Activated naive CD4-positive, alpha-beta T cell treated with anti-CD3 and anti-CD28 coated beads for 36 hours (primary cell): ENCODE measurements around the gene THSD4. TPM values are rescaled to one million over a fixed set of nuclear protein-coding genes. Genes with fewer than 3 reads are reported as not detected.

Experiments used
- CTCF ChIA-PET: fragments of 350-600 bp; sonication (Branson Sonifier 250); formaldehyde crosslinking; loops from one replicate; lab custom pipeline; 2021; ENCODE audit warnings: antibody characterized with exemption; lab: Charles Lee
- DNase-seq: peaks from one replicate; pipeline ENCODE4 v3.0.0-alpha.2; 2020
- H3K27ac Mint-ChIP-seq: one replicate; pipeline ENCODE4 v1.8.0; 2021; ENCODE audit warnings: mild to moderate bottlenecking, mixed read lengths
- H3K27me3 Mint-ChIP-seq: one replicate; pipeline ENCODE4 v1.8.0; 2021; ENCODE audit warnings: low read depth, mixed read lengths
- H3K36me3 Mint-ChIP-seq: one replicate; pipeline ENCODE4 v1.8.0; 2021; ENCODE audit warnings: low read depth, mixed read lengths
- H3K4me1 Mint-ChIP-seq: one replicate; pipeline ENCODE4 v1.8.0; 2021; ENCODE audit warnings: low read depth, mixed read lengths
- H3K4me3 Mint-ChIP-seq: one replicate; pipeline ENCODE4 v1.8.0; 2021; ENCODE audit warnings: mild to moderate bottlenecking, moderate library complexity, mixed read lengths
- H3K9me3 Mint-ChIP-seq: one replicate; pipeline ENCODE4 v1.8.0; 2021; ENCODE audit warnings: mixed read lengths
- intact Hi-C: fragments of 100-400 bp; cut with micrococcal nuclease; formaldehyde crosslinking; loops from one replicate; pipeline ENCODE4 v1.15.1; 2023
- total RNA-seq, 2 experiments: library from RNA; stranded (reverse); gene quantifications; one replicate each; pipeline ENCODE4 v1.2.3, GENCODE V29; 2021

THSD4 gene
- total RNA-seq, 2 experiments from 2014 or later = not detected

DNA sequence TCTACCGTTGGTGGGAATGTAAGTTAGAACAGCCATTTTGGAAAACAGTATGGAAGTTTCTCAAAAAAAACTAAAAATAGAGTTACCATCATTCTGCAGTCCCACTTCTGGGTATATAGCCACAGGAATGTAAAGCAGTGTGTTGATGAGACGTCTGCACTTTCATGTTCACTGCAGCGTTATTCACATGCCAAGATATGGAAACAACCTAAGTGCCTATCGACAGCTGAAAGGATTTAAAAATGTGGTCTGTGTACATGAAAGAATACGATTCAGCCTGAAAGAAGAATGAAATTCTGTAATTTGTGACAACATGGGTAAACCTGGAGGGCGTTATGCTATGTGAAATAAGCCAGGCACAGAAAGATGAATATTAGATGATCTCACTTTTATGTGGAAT, 157.7 kb downstream of the THSD4 start:
- CTCF ChIA-PET = no interaction called here
- no peak for DNase-seq
- Mint-ChIP-seq H3K27me3 (peaks cover 9% of the 10 kb centered on the region), H3K4me3 (no peak overlapping the region), H3K27ac (no peak overlapping the region), H3K9me3 (peaks cover 8% of the 10 kb centered on the region), H3K36me3 (peaks cover 1% of the 10 kb centered on the region), H3K4me1 (no peaks in the 10 kb centered on the region)
- intact Hi-C loops = no loop called here

DNA sequence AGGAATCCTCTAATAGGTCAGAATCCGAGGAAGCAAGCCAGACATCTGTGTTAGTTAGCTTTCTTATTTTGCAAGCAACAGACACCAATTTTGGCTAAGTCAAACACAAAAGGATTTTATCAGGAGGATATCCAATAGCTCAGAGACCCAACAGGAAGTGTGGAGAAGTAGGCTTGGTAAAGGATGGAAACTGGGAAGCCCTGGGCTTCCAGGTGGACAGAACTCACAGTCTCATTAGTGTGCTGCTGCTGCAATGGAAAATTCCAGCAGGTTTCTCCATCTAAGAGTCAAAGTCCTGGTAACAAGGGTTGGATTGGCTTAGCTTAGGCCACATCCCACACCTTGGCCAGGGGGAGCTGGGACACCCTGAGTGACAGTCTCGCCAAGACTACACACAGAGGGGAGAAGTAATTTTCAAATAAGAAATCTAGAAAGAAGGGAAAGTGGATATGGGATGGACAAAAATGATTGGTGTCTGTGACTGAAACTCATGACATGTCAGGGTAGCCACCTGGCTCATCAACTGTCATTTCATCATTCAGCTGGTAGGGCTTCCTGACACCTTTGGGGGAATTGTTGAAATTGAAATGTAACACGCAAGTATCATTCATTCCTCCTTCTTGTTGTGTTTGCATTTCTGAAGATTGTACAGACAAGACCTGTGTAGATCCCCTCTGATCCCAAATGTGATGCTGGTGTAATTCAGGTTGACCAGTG, 158.6 kb downstream of the THSD4 start:
- CTCF ChIA-PET = no interaction called here
- H3K36me3 Mint-ChIP-seq = peaks cover 1% of the 10 kb centered on the region
- H3K27me3 Mint-ChIP-seq = peaks cover 6% of the 10 kb centered on the region
- H3K9me3 Mint-ChIP-seq = peaks cover 5% of the 10 kb centered on the region
- no peak overlapping the region for H3K27ac Mint-ChIP-seq
- H3K4me3 Mint-ChIP-seq = no peak overlapping the region
- no peaks in the 10 kb centered on the region for H3K4me1 Mint-ChIP-seq
- intact Hi-C loops = no loop called here
- DNase-seq = no peak

DNA sequence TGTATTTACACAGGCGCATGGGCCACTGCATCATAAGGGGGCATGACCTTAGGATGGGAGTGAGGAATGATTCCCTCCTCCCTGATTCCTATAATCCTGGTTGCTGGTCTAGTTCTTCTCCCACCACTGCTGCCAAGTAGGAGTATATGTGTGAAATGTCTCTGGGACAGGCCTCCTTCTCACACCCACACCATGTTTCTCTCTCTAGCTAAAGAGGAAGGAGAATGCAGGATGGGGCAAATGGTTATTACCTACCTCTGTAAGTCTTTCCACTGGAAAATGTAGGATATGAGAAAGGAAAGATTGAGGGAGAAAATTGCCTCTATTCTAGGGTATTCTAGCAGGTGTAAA, 159.2 kb downstream of the THSD4 start:
- H3K9me3 Mint-ChIP-seq = peaks cover 5% of the 10 kb centered on the region
- intact Hi-C loops = no loop called here
- H3K4me3 Mint-ChIP-seq = no peak overlapping the region
- peaks cover 6% of the 10 kb centered on the region for H3K27me3 Mint-ChIP-seq
- no peaks in the 10 kb centered on the region for H3K4me1 Mint-ChIP-seq
- CTCF ChIA-PET = no interaction called here
- H3K36me3 Mint-ChIP-seq = peaks cover 1% of the 10 kb centered on the region
- H3K27ac Mint-ChIP-seq = no peak overlapping the region
- no peak for DNase-seq

DNA sequence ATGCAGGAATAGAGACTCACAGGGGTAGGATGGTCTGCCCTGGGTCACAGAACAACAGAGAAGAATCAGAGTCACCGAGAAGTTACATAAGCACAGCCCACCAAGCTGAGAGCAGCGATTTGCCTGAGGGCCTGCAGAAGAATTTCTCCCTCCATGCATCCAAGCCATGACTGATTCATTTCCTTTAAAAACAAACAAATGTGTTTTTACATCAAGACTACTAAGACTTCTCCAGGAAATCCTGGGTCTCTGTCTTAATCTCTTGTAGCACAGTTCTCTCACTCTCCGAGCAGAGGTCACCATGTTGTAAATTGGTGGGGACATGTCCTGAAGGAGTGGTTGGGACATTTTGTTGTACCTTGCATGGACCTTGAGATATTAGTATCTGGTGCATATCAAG, 159.8 kb downstream of the THSD4 start:
- no peak for DNase-seq
- CTCF ChIA-PET = no interaction called here
- Mint-ChIP-seq H3K27me3 (peaks cover 3% of the 10 kb centered on the region), H3K36me3 (peaks cover 1% of the 10 kb centered on the region), H3K9me3 (peaks cover under 1% of the 10 kb centered on the region), H3K4me3 (no peak overlapping the region), H3K4me1 (no peaks in the 10 kb centered on the region), H3K27ac (no peak overlapping the region)
- intact Hi-C loops = no loop called here

DNA sequence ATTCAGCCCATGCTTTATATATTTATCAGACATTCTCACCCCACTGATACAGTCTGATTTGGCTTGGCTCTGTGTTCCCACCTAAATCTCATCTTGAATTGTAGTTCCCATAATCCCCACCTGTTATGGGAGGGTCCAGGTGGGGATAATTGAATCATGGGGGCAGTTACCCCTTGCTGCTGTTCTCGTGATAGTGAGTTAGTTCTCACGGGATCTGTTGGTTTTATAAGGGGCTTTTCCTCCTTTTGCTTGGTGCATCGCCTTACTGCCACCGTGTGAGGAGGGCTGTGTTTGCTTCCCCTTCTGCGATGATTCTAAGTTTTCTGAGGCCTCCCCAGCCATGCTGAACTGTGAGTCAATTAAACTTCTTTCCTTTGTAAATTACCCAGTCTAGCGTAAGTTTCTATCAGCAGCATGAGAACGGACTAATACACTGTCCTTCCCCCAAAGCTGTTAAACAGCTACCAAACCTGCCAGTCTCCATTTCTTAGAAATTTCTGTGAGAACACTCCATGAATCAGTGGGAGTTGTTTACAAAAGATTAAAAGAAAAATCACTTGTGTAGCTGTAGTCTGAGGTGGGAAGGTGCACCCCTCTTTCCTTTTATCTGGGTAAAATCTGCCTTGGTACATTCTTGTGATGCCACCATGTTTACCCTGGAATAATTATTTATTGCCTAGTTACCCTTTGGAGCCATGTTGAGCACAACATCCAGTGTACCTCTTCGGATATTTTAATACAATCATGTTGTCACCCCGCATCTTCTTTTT, 160.5 kb downstream of the THSD4 start:
- DNase-seq = no peak
- H3K4me1 Mint-ChIP-seq = no peaks in the 10 kb centered on the region
- peaks cover 1% of the 10 kb centered on the region for H3K36me3 Mint-ChIP-seq
- H3K4me3 Mint-ChIP-seq = no peak overlapping the region
- H3K27me3 Mint-ChIP-seq = peaks cover 5% of the 10 kb centered on the region
- intact Hi-C loops = no loop called here
- CTCF ChIA-PET = no interaction called here
- H3K27ac Mint-ChIP-seq = no peak overlapping the region
- no peaks in the 10 kb centered on the region for H3K9me3 Mint-ChIP-seq

DNA sequence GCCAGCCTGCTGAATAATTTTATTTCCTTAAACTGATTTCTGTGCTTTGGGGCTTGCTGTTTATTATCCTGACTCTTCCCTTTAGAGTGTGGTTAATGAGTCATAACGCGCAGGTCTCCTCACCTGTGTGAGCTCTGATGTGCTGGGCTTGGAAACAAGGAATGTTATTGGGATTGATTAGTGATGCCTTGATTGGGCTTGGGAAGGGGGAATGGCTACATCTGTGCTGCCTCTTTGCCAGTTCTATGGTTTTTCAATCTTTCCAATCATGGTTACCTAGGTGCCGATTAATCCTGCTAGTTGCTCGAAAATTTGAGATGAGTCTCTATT, 161.0 kb downstream of the THSD4 start:
- CTCF ChIA-PET = no interaction called here
- H3K4me3 Mint-ChIP-seq = no peak overlapping the region
- no peaks in the 10 kb centered on the region for H3K9me3 Mint-ChIP-seq
- intact Hi-C loops = no loop called here
- no peak for DNase-seq
- peaks cover 5% of the 10 kb centered on the region for H3K27me3 Mint-ChIP-seq
- no peaks in the 10 kb centered on the region for H3K4me1 Mint-ChIP-seq
- H3K36me3 Mint-ChIP-seq = peaks cover 1% of the 10 kb centered on the region
- no peak overlapping the region for H3K27ac Mint-ChIP-seq

DNA sequence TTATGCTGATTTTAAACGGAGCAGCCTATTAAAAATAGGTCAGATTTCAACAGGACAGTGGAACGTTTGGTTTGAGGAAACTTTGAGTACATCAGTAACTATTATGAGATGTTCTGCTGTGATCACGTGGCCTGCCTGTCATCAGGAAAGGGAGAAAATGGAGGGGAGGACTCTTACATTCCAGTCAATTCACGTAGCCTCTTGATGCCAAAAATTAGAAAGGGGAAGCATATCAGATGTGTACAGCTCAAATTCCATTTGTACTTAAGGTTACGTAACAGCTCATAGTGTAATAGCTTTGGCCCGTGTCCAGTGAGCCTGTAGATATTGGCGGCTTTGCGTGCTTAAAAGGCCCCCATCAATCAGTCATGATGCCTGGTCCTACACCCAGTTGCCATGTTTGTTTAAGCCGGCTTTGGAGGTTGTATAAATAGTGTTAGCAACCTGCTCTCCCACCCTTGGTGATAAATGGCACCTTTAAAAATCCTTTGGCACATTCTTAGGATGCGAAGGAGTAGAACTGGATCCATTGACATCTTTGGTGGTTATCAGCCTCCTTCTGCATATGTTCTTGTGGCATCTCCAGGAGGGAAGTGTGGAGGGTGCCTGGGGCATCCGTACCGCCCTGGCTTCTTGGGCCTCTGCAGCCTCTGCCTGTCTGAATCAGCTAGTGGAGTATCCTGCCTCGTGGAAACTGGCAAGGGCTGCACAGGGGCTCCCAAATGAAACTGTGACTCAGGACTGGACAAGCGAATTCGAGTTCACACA, 163.9 kb downstream of the THSD4 start:
- no peak for DNase-seq
- Mint-ChIP-seq H3K9me3 (no peaks in the 10 kb centered on the region), H3K4me1 (no peaks in the 10 kb centered on the region), H3K36me3 (no peaks in the 10 kb centered on the region), H3K27me3 (peaks cover 3% of the 10 kb centered on the region), H3K4me3 (no peak overlapping the region), H3K27ac (no peak overlapping the region)
- CTCF ChIA-PET = interaction anchor here (0.6 kb wide), 1 partner anchor 15 kb away, joined by 3 read pairs; no protein-coding TSS in a partner anchor
- intact Hi-C loops = no loop called here

DNA sequence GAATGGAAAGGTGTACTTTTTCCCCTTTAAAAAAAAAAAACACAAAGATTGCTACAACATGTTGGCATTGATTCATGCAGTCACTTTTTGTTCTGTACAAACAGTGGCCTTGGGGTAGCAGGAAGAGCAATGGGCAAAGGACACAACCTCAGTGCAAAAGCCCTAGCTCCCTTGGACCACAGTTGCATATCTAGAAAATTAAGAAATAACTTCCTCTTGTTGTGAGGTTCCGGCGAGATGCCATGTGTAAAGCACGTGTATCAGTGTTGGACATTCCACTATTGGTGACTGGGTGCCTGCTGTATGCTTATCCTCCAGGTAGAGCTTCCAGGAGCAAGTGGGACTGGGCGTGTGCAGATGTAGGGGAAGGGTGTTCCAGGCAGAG, 164.5 kb downstream of the THSD4 start:
- Mint-ChIP-seq H3K36me3 (no peaks in the 10 kb centered on the region), H3K27me3 (peaks cover 3% of the 10 kb centered on the region), H3K4me1 (no peaks in the 10 kb centered on the region), H3K27ac (no peak overlapping the region), H3K9me3 (no peaks in the 10 kb centered on the region), H3K4me3 (no peak overlapping the region)
- intact Hi-C loops = no loop called here
- CTCF ChIA-PET = no interaction called here
- DNase-seq = no peak

DNA sequence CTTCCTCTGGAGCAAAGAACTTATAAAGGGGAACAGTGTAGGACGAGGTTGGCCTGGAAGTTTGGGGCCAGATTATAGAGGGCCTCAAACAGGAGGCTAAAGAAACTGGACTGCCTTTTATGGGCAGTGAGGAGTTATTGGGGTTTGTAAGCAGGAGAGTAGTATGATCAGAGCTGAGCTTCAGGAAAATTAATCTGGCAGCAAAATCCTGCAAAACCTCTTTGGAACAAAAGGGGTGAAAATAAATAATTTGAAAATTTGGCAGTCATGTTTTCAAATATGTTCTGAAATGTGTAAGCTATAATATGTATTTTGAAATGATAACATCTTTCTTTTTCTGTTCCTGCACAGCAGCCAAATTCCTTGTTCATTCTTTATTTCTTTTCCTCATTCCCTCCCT, 164.9 kb downstream of the THSD4 start:
- intact Hi-C loops = no loop called here
- H3K36me3 Mint-ChIP-seq = no peaks in the 10 kb centered on the region

DNA sequence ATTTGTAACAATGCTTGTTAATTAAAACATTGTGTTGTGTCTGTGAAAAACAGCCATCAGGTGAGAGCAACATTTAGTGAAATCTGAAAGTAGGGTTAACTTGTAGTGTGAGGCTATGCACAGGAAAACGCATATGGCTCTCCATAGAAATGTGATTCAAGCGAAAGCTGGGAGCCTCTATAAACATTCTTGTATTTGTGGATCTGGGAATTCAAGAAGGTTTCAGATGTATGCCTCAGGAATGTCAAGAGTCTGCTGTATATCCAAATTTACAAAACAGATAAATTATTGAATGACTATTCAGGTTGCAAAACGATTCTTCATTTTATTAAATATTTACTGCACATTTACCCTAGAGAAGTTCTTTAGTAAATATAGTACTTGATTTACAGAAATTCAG, 166.0 kb downstream of the THSD4 start:
- intact Hi-C loops = no loop called here
- CTCF ChIA-PET = interaction anchor here (0.6 kb wide), 1 partner anchor 133 kb away, joined by 3 read pairs; no protein-coding TSS in a partner anchor
- H3K4me3 Mint-ChIP-seq = no peak overlapping the region
- H3K36me3 Mint-ChIP-seq = no peaks in the 10 kb centered on the region
- no peak overlapping the region for H3K27ac Mint-ChIP-seq
- no peaks in the 10 kb centered on the region for H3K9me3 Mint-ChIP-seq
- no peaks in the 10 kb centered on the region for H3K4me1 Mint-ChIP-seq
- DNase-seq = no peak
- peaks cover 5% of the 10 kb centered on the region for H3K27me3 Mint-ChIP-seq

More for the DNA sequence above, 164.9 kb downstream of the THSD4 start:
- Mint-ChIP-seq H3K9me3 (no peaks in the 10 kb centered on the region), H3K4me1 (no peaks in the 10 kb centered on the region), H3K4me3 (no peak overlapping the region), H3K27ac (no peak overlapping the region), H3K27me3 (peaks cover 3% of the 10 kb centered on the region)
- no peak for DNase-seq
- CTCF ChIA-PET = no interaction called here

DNA sequence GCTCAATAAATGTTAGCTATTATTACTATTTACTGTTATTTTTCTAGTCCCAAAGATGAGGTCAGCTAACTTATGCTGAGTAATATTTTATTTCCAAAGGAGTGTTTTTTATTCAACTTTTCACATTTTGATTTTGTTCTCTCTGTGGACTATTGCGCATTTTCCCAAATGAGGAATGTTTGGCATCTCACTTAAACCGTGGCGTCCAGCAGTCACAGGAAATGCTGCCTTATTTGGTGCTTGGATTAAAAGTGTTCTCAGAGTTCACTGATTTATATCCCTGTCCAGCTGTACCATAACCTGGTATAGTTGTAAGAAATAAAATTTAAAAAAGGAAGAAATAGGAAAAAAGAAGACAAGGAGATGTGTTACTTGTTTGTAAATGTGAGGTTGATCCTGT, 166.8 kb downstream of the THSD4 start:
- Mint-ChIP-seq H3K27me3 (peaks cover 5% of the 10 kb centered on the region), H3K27ac (no peak overlapping the region), H3K4me1 (no peaks in the 10 kb centered on the region), H3K36me3 (no peaks in the 10 kb centered on the region), H3K4me3 (no peak overlapping the region), H3K9me3 (no peaks in the 10 kb centered on the region)
- intact Hi-C loops = no loop called here
- DNase-seq = no peak
- CTCF ChIA-PET = no interaction called here

DNA sequence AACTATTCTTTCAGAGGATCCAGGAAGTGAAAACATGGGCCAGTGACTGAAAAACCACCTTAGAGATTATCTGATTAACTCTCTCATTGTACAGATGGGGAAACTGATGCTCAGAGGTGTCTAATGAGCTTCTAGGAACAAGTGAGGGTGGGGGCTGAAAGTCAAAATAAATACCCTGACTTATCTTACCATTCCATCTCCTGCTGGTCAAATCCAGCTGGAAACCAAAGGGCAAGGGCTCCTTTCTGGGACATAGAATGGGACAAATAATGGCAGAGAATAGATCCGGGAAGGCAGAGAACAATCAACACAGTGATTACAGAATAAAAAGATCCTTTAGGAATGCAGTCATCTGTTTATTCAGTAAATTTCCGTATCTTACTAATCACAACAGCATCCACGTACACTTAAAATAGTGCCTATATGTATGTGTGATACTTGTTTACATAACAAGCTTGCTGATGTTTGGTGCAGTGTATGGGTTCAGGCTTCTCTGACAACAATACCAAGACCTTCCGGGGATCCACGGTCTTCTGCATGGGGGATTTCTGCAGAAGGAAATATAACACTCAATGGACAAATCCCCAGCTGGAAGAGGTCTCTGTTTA, 173.2 kb downstream of the THSD4 start:
- H3K4me1 Mint-ChIP-seq = peaks cover 15% of the 10 kb centered on the region
- no peaks in the 10 kb centered on the region for H3K9me3 Mint-ChIP-seq
- intact Hi-C loops = no loop called here
- CTCF ChIA-PET = no interaction called here
- DNase-seq = no peak
- H3K36me3 Mint-ChIP-seq = no peaks in the 10 kb centered on the region
- H3K27ac Mint-ChIP-seq = no peak overlapping the region
- H3K27me3 Mint-ChIP-seq = peaks cover 2% of the 10 kb centered on the region
- H3K4me3 Mint-ChIP-seq = no peak overlapping the region
